Endothelial cell (in vitro differentiated cells): ENCODE results near the gene ENPP3. TPM values are rescaled to one million over a fixed set of nuclear protein-coding genes. Genes with fewer than 3 reads are reported as not detected.

Experiments
- DNase-seq: peaks from one replicate; pipeline ENCODE4 v3.0.0; 2021; ENCODE audit warnings: low spot score
- H3K27ac Mint-ChIP-seq: one replicate; pipeline ENCODE4 v1.8.0; 2021; ENCODE audit warnings: mixed read lengths, inconsistent platforms; ENCODE audit not compliant: unreplicated experiment
- H3K27me3 Mint-ChIP-seq: one replicate; pipeline ENCODE4 v1.8.0; 2021; ENCODE audit warnings: mild to moderate bottlenecking, moderate library complexity, mixed read lengths, inconsistent platforms; ENCODE audit not compliant: unreplicated experiment
- H3K36me3 Mint-ChIP-seq: one replicate; pipeline ENCODE4 v1.8.0; 2021; ENCODE audit warnings: mild to moderate bottlenecking, low read depth, mixed read lengths, inconsistent platforms; ENCODE audit not compliant: unreplicated experiment
- H3K4me1 Mint-ChIP-seq: one replicate; pipeline ENCODE4 v1.8.0; 2021; ENCODE audit warnings: mild to moderate bottlenecking, mixed read lengths, inconsistent platforms; ENCODE audit not compliant: unreplicated experiment
- H3K4me3 Mint-ChIP-seq: one replicate; pipeline ENCODE4 v1.8.0; 2021; ENCODE audit warnings: mild to moderate bottlenecking, mixed read lengths, inconsistent platforms; ENCODE audit not compliant: unreplicated experiment
- H3K9me3 Mint-ChIP-seq: one replicate; pipeline ENCODE4 v1.8.0; 2021; ENCODE audit warnings: mixed read lengths, inconsistent platforms; ENCODE audit not compliant: unreplicated experiment
- total RNA-seq: library from RNA; stranded (reverse); fragmentation: NEBNext Ultra II Directional; extraction: Animal tissue kit (Norgen Biotek cat#: 25700); gene quantifications from one replicate; pipeline ENCODE4 v1.2.1, GENCODE V29; 2021; ENCODE audit not compliant: unreplicated experiment
- TF ChIP-seq, protein P1 (sequence below): fragments of 200-600 bp; sonication (generic); IDR thresholded peaks from one replicate; pipeline ENCODE4 v1.5.0; 2021; ENCODE audit warnings: antibody characterized with exemption; ENCODE audit not compliant: unreplicated experiment

The ENPP3 gene
- total RNA-seq, 1 donor from 2014 or later = 0.64 TPM

DNA sequence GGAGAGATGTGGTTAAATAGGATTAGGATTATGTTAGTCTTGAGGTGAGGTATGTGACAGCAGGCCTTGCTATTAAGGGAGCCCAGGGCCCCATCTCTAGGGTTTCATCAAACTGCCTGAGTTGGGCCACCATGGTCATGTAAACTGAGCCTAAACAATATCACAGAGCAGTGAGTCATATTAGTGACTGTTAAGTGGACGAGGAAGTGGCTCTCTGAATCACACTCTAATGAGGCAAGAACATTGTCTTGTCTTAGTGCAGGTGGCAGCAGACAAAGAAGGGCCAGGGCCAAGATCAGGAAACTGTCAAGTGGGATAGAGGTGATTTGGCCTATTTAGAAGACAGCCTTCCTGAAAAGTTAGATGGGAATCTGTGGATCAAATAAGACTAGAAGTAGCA is 23.1 kb downstream of the ENPP3 start:
- H3K36me3 Mint-ChIP-seq = no peaks in the 10 kb centered on the region
- TF ChIP-seq, protein P1, sequence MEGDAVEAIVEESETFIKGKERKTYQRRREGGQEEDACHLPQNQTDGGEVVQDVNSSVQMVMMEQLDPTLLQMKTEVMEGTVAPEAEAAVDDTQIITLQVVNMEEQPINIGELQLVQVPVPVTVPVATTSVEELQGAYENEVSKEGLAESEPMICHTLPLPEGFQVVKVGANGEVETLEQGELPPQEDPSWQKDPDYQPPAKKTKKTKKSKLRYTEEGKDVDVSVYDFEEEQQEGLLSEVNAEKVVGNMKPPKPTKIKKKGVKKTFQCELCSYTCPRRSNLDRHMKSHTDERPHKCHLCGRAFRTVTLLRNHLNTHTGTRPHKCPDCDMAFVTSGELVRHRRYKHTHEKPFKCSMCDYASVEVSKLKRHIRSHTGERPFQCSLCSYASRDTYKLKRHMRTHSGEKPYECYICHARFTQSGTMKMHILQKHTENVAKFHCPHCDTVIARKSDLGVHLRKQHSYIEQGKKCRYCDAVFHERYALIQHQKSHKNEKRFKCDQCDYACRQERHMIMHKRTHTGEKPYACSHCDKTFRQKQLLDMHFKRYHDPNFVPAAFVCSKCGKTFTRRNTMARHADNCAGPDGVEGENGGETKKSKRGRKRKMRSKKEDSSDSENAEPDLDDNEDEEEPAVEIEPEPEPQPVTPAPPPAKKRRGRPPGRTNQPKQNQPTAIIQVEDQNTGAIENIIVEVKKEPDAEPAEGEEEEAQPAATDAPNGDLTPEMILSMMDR = no peak
- DNase-seq = no peak
- H3K4me3 Mint-ChIP-seq = no peak overlapping the region
- H3K27ac Mint-ChIP-seq = no peak overlapping the region
- H3K27me3 Mint-ChIP-seq = peaks cover 3% of the 10 kb centered on the region
- no peaks in the 10 kb centered on the region for H3K4me1 Mint-ChIP-seq
- H3K9me3 Mint-ChIP-seq = no peaks in the 10 kb centered on the region

DNA sequence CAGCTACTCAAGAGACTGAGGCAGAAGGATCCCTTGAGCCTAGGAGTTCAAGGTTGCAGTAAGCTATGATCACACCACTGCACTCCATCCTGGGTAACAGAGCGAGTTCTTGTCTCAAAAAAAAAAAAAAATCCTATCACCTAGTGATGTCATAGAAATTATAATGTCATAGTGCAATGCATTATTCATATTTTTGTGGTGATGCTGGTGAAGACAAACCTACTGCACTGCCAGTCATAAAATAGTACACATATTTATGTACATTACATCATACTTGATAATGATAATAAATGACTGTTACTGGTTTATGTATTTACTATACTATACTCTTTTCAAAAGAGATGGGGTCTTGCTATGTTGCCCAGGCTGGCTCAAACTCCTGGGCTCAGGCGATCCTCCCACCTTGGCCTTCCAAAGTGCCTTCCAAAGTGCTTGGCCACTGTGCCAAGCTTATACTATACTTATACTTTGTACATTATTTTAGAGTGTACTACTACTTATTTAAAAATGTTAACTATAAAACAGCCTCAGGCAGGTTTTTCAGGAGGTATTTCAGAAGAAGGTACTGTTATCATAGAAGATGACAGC is 26.6 kb downstream of the ENPP3 start:
- peaks cover 3% of the 10 kb centered on the region for H3K27me3 Mint-ChIP-seq
- no peak overlapping the region for H3K4me3 Mint-ChIP-seq
- H3K4me1 Mint-ChIP-seq = no peaks in the 10 kb centered on the region
- H3K27ac Mint-ChIP-seq = no peak overlapping the region
- H3K9me3 Mint-ChIP-seq = no peaks in the 10 kb centered on the region
- TF ChIP-seq, protein P1 = no peak
- DNase-seq = no peak
- no peaks in the 10 kb centered on the region for H3K36me3 Mint-ChIP-seq

DNA sequence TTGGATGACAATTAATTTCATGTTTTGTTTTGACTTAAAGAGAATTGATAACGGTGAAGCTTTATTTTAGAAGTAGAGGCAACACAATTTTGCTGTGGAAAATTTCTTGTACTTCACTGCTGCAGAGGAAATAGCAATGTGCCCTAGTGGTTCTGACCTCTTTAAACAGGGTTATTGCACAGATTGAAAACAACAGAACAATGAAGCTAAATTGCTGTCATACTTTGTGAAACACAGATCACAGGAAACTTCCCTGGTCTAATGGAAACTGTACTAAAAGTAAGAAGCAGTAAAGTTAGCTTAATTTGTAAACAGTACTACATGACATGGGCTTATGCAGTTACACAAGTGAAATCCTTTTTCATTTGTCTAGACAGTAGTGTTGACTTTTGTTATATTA is 32.8 kb downstream of the ENPP3 start:
- peaks cover 1% of the 10 kb centered on the region for H3K27me3 Mint-ChIP-seq
- H3K9me3 Mint-ChIP-seq = no peaks in the 10 kb centered on the region
- H3K36me3 Mint-ChIP-seq = no peaks in the 10 kb centered on the region
- no peak for DNase-seq
- TF ChIP-seq, protein P1 = no peak
- H3K4me1 Mint-ChIP-seq = peaks cover 4% of the 10 kb centered on the region
- H3K27ac Mint-ChIP-seq = no peak overlapping the region
- no peak overlapping the region for H3K4me3 Mint-ChIP-seq

DNA sequence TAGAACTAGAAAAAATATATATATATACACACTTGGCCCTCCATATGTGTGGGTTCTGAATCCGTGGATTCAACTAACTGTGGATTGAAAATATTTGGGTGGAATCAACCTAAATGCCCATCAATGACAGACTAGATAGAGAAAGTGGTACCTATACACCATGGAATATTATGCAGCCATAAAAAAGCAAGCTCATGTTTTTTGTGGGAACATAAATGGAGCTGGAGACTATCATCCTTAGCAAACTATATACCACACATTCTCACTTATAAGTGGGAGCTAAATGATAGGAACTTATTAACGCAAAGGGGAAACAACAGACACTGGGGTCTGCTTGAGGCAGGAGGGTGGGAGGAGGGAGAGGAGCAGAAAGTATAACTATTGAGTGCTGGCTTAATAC is 36.1 kb downstream of the ENPP3 start:
- Mint-ChIP-seq H3K27me3 (peaks cover 1% of the 10 kb centered on the region), H3K9me3 (no peaks in the 10 kb centered on the region), H3K4me1 (peaks cover 4% of the 10 kb centered on the region), H3K36me3 (no peaks in the 10 kb centered on the region), H3K4me3 (no peak overlapping the region), H3K27ac (no peak overlapping the region)
- TF ChIP-seq, protein P1 = no peak
- no peak for DNase-seq

DNA sequence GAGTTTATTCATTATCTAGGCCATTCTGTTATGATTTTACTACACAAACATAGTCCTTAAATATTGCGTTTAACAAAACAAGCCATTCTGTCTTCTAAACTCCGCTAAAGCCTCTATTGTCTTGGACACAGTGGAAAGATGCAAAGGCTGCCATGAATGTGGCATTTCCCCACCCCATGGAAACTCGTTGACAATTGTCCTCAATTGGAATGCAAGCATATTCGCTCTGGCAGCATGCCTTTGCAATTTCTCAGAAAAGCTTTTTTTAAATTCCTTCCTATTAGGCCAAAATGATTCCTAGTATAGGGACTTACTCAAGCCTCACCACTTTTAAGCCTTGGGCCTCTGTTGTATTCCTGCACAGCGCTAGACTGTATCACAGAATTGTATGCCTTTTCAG is 41.3 kb downstream of the ENPP3 start:
- H3K9me3 Mint-ChIP-seq = no peaks in the 10 kb centered on the region
- no peaks in the 10 kb centered on the region for H3K36me3 Mint-ChIP-seq
- H3K27ac Mint-ChIP-seq = no peak overlapping the region
- H3K4me1 Mint-ChIP-seq = no peaks in the 10 kb centered on the region
- TF ChIP-seq, protein P1 = no peak
- no peak for DNase-seq
- no peak overlapping the region for H3K4me3 Mint-ChIP-seq
- H3K27me3 Mint-ChIP-seq = peaks cover under 1% of the 10 kb centered on the region
